Tibial nerve (tissue), 4 donors: ENCODE results near the gene C1orf174. TPM values are rescaled to one million over a fixed set of nuclear protein-coding genes. Genes with fewer than 3 reads are reported as not detected.

Experiments
- DNase-seq, 2 donors: peaks; one replicate each; pipeline ENCODE4 v3.0.0-alpha.2; 2019; ENCODE audit warnings: low spot score in 2 of 2
- H3K27ac ChIP-seq, 4 donors: fragments of 200-600 bp; sonication (generic) in 3 of 4; one replicate each; pipeline ENCODE4 v1.5.1; 2017 to 2019; ENCODE audit warnings: mild to moderate bottlenecking in 1 of 4
- H3K27me3 ChIP-seq, 2 donors: fragments of 200-600 bp; sonication (generic) in 1 of 2; one replicate each; pipeline versions ENCODE4 v1.5.1 to v1.6.0; 2017 to 2019
- H3K36me3 ChIP-seq, 3 donors: fragments of 200-600 bp; sonication (generic); one replicate each; pipeline ENCODE4 v1.5.1; 2018 to 2019
- H3K4me1 ChIP-seq, 4 donors: fragments of 200-600 bp; sonication (generic) in 3 of 4; one replicate each; pipeline ENCODE4 v1.5.1; 2017 to 2019
- H3K4me3 ChIP-seq, 4 donors: fragments of 200-600 bp; sonication (generic) in 3 of 4; one replicate each; pipeline ENCODE4 v1.5.1; 2017 to 2019; ENCODE audit warnings: mild to moderate bottlenecking in 1 of 4, moderate library complexity in 1 of 4
- H3K9me3 ChIP-seq, 4 donors: fragments of 200-600 bp; sonication (generic) in 3 of 4; one replicate each; pipeline ENCODE4 v1.5.1; 2017 to 2019
- EP300 ChIP-seq, 2 donors: sonication (generic); formaldehyde crosslinking; IDR thresholded peaks; one replicate each; pipeline ENCODE4 v1.6.1; 2017; ENCODE audit warnings: antibody characterized with exemption in 2 of 2, mild to moderate bottlenecking in 1 of 2
- POLR2A ChIP-seq, 2 donors: fragments of 450-650 bp; IDR thresholded peaks; one replicate each; pipeline ENCODE4 v1.6.1; 2017; ENCODE audit warnings: antibody characterized with exemption in 2 of 2, mild to moderate bottlenecking in 2 of 2, moderate library complexity in 2 of 2
- WGBS, 2 donors: methylation state at CpG; one replicate each; pipeline ENCODE4 v1.1.5; 2018; 5-methylcytosine and 5-hydroxymethylcytosine counted together
- total RNA-seq, 4 donors: library from RNA; depleted of rRNA; stranded (reverse); fragments of >200 nt; gene quantifications; one replicate each; pipeline ENCODE4 v1.1.0, GENCODE V29; 2016
- TF ChIP-seq, protein P1 (sequence below), 5 experiments: fragments of 200-600 bp in 3 of 5; fragments of 450-650 bp in 2 of 5; sonication (generic) in 3 of 5; IDR thresholded peaks; one replicate each; pipeline ENCODE4 v1.5.1; 2016 to 2019; ENCODE audit warnings: antibody characterized with exemption in 5 of 5, mild to moderate bottlenecking in 3 of 5, moderate library complexity in 2 of 5

The C1orf174 gene
- total RNA-seq, 4 donors from 2014 or later: 18.2 to 24.6 (median 19.1) TPM

DNA sequence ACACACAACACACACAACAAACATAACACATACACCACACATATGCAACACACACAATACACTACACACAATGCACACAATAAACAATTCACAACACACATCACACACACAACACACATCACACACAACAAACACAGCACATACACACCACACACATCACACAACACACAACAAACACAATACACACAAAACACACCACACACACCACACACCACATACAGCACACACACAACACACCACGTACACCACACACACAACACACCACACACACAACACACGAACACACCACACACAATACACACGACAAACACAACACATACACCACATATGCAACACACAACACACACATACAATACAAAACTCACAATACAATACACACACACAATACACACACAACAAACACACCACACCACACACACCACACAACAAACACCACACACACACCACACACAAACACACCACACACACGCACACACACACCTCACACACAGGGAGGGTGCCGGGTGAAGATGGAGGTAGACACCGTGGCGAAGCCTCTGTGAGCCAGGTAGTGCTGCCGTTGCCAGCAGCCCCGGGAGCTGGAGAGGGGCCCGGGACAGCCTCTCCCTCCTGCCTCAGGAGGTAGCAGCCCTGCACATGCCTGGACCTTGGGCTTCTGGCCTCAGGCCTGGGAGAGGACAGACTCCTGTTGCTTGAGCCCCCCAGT is 30.4 kb upstream of the C1orf174 start:
- Histone ChIP-seq H3K4me3 (no peak overlapping the region), H3K9me3 (peaks cover 0 to 16% (median 1%) of the 10 kb centered on the region in 4 donors), H3K27ac (no peak overlapping the region), H3K36me3 (no peaks in the 10 kb centered on the region), H3K4me1 (no peaks in the 10 kb centered on the region), H3K27me3 (peaks cover 0 to 12% of the 10 kb centered on the region in 2 donors)
- no peak for DNase-seq
- TF ChIP-seq, protein P1, sequence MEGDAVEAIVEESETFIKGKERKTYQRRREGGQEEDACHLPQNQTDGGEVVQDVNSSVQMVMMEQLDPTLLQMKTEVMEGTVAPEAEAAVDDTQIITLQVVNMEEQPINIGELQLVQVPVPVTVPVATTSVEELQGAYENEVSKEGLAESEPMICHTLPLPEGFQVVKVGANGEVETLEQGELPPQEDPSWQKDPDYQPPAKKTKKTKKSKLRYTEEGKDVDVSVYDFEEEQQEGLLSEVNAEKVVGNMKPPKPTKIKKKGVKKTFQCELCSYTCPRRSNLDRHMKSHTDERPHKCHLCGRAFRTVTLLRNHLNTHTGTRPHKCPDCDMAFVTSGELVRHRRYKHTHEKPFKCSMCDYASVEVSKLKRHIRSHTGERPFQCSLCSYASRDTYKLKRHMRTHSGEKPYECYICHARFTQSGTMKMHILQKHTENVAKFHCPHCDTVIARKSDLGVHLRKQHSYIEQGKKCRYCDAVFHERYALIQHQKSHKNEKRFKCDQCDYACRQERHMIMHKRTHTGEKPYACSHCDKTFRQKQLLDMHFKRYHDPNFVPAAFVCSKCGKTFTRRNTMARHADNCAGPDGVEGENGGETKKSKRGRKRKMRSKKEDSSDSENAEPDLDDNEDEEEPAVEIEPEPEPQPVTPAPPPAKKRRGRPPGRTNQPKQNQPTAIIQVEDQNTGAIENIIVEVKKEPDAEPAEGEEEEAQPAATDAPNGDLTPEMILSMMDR (IDR thresholded peaks at IDR 0.05): no peak
- TF ChIP-seq POLR2A (IDR thresholded peaks at IDR 0.05) (no peak), EP300 (IDR thresholded peaks at IDR 0.05) (no peak)
- 74 to 93% methylated on average over 8 to 10 of the region's 10 CpGs for WGBS, 2 donors

DNA sequence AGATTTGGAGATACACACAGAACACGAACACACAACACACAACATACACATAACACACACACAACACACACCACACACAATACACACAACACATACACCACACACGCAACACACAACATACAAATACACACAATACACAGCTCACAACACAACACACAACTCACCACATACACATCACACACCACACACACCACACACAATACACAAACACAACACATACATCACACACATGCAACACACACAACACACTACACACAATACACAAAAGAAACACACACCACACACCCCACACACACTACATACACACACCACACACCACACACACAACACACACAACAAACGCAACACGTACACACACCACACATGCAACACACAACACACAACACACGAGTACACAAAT is 29.1 kb upstream of the C1orf174 start:
- Histone ChIP-seq H3K4me3 (no peak overlapping the region), H3K4me1 (no peaks in the 10 kb centered on the region), H3K9me3 (peaks cover 0 to 7% (median 0%) of the 10 kb centered on the region in 4 donors), H3K27me3 (peaks cover 0 to 19% of the 10 kb centered on the region in 2 donors), H3K27ac (no peak overlapping the region), H3K36me3 (no peaks in the 10 kb centered on the region)
- 71 to 72% methylated on average over 5 of the region's 5 CpGs for WGBS, 2 donors
- TF ChIP-seq EP300 (IDR thresholded peaks at IDR 0.05) (no peak), POLR2A (IDR thresholded peaks at IDR 0.05) (no peak)
- TF ChIP-seq, protein P1 (IDR thresholded peaks at IDR 0.05): no peak
- no peak for DNase-seq

DNA sequence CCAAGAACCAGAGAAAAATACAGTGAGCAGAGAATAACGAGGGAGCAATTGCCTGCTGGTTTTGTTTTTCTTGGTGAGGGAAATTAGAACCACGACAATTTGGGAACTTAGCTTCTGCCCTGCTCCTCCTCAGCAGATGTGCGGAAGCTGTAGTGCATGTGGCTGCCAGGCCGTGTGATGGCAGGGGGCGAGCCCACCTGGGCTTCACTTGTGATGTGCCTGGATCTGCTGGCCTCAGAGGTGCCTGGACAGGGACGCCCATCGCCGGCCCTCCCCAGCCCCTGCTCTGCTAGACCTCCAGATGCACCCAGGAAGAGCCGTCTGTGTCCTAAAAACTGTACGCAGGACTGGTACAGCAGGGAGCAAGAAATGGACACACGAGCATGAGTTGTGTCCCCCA is 28.5 kb upstream of the C1orf174 start:
- H3K27me3 ChIP-seq: peaks cover 0 to 19% of the 10 kb centered on the region in 2 donors

DNA sequence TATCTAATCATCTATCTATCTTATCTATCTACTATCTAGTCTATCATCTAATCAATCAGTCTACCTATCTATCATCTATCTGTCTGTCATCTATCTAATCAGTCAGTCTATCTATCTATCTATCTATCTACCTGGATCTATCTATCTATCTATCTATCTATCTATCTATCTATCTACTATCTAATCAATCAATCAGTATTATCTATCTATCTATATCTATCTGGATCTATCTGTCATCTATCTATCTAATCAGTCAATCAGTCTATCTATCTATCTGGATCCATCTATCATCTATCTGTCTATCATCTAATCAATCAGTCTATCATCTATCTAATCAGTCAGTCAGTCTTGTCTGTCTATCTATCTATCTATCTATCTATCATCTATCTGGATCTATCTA is 26.9 kb upstream of the C1orf174 start:
- Histone ChIP-seq H3K4me1 (peaks cover 0 to 3% (median 0%) of the 10 kb centered on the region in 4 donors), H3K27me3 (peaks cover 0 to 19% of the 10 kb centered on the region in 2 donors), H3K4me3 (no peak overlapping the region), H3K9me3 (no peaks in the 10 kb centered on the region), H3K27ac (no peak overlapping the region), H3K36me3 (no peaks in the 10 kb centered on the region)
- TF ChIP-seq, protein P1 (IDR thresholded peaks at IDR 0.05): no peak
- TF ChIP-seq POLR2A (IDR thresholded peaks at IDR 0.05): no peak
- TF ChIP-seq EP300 (IDR thresholded peaks at IDR 0.05): no peak
- no peak for DNase-seq

More for the DNA sequence above, 28.5 kb upstream of the C1orf174 start:
- no peak for TF ChIP-seq EP300 (IDR thresholded peaks at IDR 0.05)
- TF ChIP-seq POLR2A (IDR thresholded peaks at IDR 0.05): no peak
- TF ChIP-seq, protein P1 (IDR thresholded peaks at IDR 0.05): no peak
- Histone ChIP-seq H3K4me1 (no peaks in the 10 kb centered on the region), H3K4me3 (no peak overlapping the region), H3K9me3 (peaks cover 0 to 3% (median 0%) of the 10 kb centered on the region in 4 donors), H3K36me3 (no peaks in the 10 kb centered on the region), H3K27ac (no peak overlapping the region)
- DNase-seq: no peak
- 56 to 59% methylated on average over 6 to 11 of the region's 11 CpGs for WGBS, 2 donors

DNA sequence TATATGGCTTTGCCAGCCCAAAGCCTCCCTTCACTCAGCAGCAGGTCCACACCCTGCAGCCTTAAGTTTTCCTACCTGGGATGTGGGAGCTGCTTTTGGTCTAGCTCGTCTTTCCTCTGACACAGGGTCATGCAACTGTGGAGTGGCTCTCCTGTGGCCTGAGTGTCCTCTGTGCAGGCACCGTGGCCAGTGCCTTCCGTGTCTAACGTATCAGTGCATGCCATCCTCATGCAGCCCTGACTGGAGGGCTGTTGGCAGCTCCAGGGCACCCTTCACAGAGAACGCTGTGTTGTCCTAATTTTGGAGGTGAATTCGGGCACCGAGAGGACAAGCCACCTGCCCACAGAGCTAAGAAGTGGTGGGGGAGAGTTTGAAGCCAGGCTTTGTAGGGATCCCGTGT is 25.7 kb upstream of the C1orf174 start:
- Histone ChIP-seq H3K27ac (no peak overlapping the region), H3K36me3 (no peaks in the 10 kb centered on the region), H3K4me3 (no peak overlapping the region), H3K9me3 (no peaks in the 10 kb centered on the region), H3K27me3 (peaks cover 0 to 11% of the 10 kb centered on the region in 2 donors), H3K4me1 (peaks cover 0 to 3% (median 0%) of the 10 kb centered on the region in 4 donors)
- TF ChIP-seq POLR2A (IDR thresholded peaks at IDR 0.05) (no peak), EP300 (IDR thresholded peaks at IDR 0.05) (no peak)
- TF ChIP-seq, protein P1 (IDR thresholded peaks at IDR 0.05): no peak
- DNase-seq: no peak
- 79 to 80% methylated on average over 8 of the region's 8 CpGs for WGBS, 2 donors
